Mesendoderm (in vitro differentiated cells): ENCODE data around the gene YIF1B. TPM values are rescaled to one million over a fixed set of nuclear protein-coding genes. Genes with fewer than 3 reads are reported as not detected.
"Not testable (repeated sequence)": the region's sequence is repeated elsewhere in the genome, so short reads cannot be mapped to it uniquely, and the experiment has no call there.

ENCODE experiments used
- DNase-seq: peaks from one replicate; pipeline ENCODE4 v3.0.0; 2013
- H2AK5ac ChIP-seq: 2 replicates; pipeline ENCODE4 v1.6.1; 2013; ENCODE audit warnings: low read length, inconsistent platforms
- H2BK120ac ChIP-seq: 2 replicates; pipeline ENCODE4 v1.6.1; 2013; ENCODE audit warnings: low read depth, mild to moderate bottlenecking, low read length, moderate library complexity, mixed read lengths
- H2BK15ac ChIP-seq: replicated peaks from 2 replicates; pipeline ENCODE4 v1.6.1; 2013; ENCODE audit warnings: low read depth, mild to moderate bottlenecking, moderate library complexity
- H2BK5ac ChIP-seq: 2 replicates; pipeline ENCODE4 v1.6.1; 2013; ENCODE audit warnings: low read length, inconsistent platforms
- H3K18ac ChIP-seq: 2 replicates; pipeline ENCODE4 v1.6.1; 2013; ENCODE audit warnings: mild to moderate bottlenecking, low read length, mixed read lengths
- H3K23ac ChIP-seq: one replicate; pipeline ENCODE4 v1.6.1; 2013; ENCODE audit warnings: low read length
- H3K27ac ChIP-seq: 2 replicates; pipeline ENCODE4 v1.5.1; 2013; ENCODE audit warnings: low read depth, mild to moderate bottlenecking, inconsistent platforms, low read length, moderate library complexity
- H3K27me3 ChIP-seq: 2 replicates; pipeline ENCODE4 v1.6.1; 2013; ENCODE audit warnings: low read length, control low read depth, mild to moderate bottlenecking, inconsistent platforms; ENCODE audit not compliant: insufficient read depth, poor library complexity
- H3K36me3 ChIP-seq: 2 replicates; pipeline ENCODE4 v1.6.1; 2013; ENCODE audit warnings: low read length, inconsistent platforms; ENCODE audit not compliant: control insufficient read depth, insufficient read depth
- H3K4ac ChIP-seq: one replicate; pipeline ENCODE4 v1.6.1; 2013; ENCODE audit warnings: low read depth, mild to moderate bottlenecking, low read length, moderate library complexity
- H3K4me1 ChIP-seq: 2 replicates; pipeline ENCODE4 v1.6.1; 2013; ENCODE audit warnings: low read depth, low read length, inconsistent platforms; ENCODE audit not compliant: control insufficient read depth
- H3K4me2 ChIP-seq: 2 replicates; pipeline ENCODE4 v1.6.1; 2013; ENCODE audit warnings: low read length
- H3K4me3 ChIP-seq: 2 replicates; pipeline ENCODE4 v1.5.1; 2013; ENCODE audit warnings: mild to moderate bottlenecking, low read length
- H3K56ac ChIP-seq: one replicate; pipeline ENCODE4 v1.6.1; 2013; ENCODE audit warnings: low read length
- H3K79me1 ChIP-seq: 2 replicates; pipeline ENCODE4 v1.6.1; 2013; ENCODE audit warnings: low read length, inconsistent platforms
- H3K79me2 ChIP-seq: 2 replicates; pipeline ENCODE4 v1.6.1; 2013; ENCODE audit warnings: mild to moderate bottlenecking, low read length; ENCODE audit not compliant: control insufficient read depth, insufficient read depth
- H3K9ac ChIP-seq: 2 replicates; pipeline ENCODE4 v1.6.1; 2013; ENCODE audit warnings: low read length, inconsistent platforms
- H4K5ac ChIP-seq: one replicate; pipeline ENCODE4 v1.6.1; 2013; ENCODE audit warnings: low read length
- H4K8ac ChIP-seq: one replicate; pipeline ENCODE4 v1.6.1; 2013; ENCODE audit warnings: low read depth, mild to moderate bottlenecking, control low read depth, low read length, moderate library complexity
- WGBS: extraction: QIAGEN DNeasy Blood & Tissue Kit; methylation state at CpG from one replicate; pipeline ENCODE4 v1.1.7; 2013; ENCODE audit warnings: low lambda C conversion rate, missing lambda C conversion rate; ENCODE audit not compliant: insufficient coverage; ENCODE audit errors: extremely low coverage; 5-methylcytosine and 5-hydroxymethylcytosine counted together
- polyA plus RNA-seq, 2 experiments: library from polyadenylated mRNA; stranded (reverse); fragments of 200-250 nt; gene quantifications; one replicate each; pipeline ENCODE4 v1.2.3, GENCODE V29; 2013

The YIF1B gene, protein sequence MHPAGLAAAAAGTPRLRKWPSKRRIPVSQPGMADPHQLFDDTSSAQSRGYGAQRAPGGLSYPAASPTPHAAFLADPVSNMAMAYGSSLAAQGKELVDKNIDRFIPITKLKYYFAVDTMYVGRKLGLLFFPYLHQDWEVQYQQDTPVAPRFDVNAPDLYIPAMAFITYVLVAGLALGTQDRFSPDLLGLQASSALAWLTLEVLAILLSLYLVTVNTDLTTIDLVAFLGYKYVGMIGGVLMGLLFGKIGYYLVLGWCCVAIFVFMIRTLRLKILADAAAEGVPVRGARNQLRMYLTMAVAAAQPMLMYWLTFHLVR
- polyA plus RNA-seq (2013, experiment 1 of 2): 47.5 TPM
- 49.6 TPM for polyA plus RNA-seq (2013, experiment 2 of 2)

DNA sequence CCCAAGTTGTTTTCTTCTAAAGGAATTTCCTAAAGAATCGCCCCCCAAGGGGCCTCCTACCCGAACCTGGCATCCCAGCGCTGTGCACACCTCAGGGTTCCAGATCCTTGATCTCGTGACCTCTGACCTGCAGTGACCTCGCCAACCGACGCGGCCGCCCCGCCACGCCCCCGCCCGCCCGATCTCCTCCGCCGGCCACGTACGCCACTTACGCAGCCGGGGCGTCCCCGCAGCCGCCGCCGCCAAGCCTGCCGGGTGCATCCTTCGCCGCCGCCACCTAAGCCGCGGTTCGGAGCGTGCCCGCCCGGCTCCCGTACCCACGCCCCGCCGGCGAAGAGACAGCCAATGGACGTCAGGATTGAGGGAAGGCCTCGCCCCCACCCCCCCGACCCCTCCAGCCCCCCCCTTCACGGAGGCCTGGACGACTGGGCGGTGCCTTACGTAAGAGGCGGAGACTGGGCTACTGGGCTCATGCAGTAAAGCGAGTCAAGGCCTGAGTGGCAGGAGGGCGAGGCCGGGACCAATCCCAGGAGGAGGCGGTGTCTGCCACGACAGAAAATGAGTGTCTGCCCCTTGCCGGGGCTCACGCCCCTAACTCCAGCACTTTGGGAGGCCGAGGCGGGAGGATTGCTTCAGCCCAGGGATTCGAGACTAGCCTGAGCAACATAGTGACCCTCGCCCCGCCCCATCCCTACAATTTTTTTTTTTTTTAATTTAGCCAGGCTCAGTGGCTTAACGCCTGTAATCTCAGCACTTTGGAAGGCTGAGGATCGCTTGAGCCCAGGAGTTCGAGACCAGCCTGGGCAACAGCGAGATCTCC is at the start of gene YIF1B:
TSS of gene YIF1B (minus strand) at position 291 of the 820 bp plus-strand sequence. CDS start at position 261, 30 bp downstream.
- no peak within 1 kb of the TSS for H2BK15ac ChIP-seq
- DNase-seq: peak; percentile 99
- H3K36me3 ChIP-seq: no peaks in the 10 kb centered on the region
- no peak within 1 kb of the TSS for H3K4ac ChIP-seq
- H3K27ac ChIP-seq: peak within 1 kb of the TSS; percentile 27
- H3K4me1 ChIP-seq: no peaks in the 10 kb centered on the region
- H4K5ac ChIP-seq: no peak within 1 kb of the TSS
- no CpG with 5 or more reads among the region's 64 CpGs for WGBS
- H2AK5ac ChIP-seq: peak within 1 kb of the TSS; percentile 85
- peak within 1 kb of the TSS; percentile 30 for H2BK120ac ChIP-seq
- H3K79me1 ChIP-seq: peaks cover 7% of the 10 kb centered on the region
- H3K9ac ChIP-seq: peak within 1 kb of the TSS; percentile 96
- H3K4me2 ChIP-seq: peak within 1 kb of the TSS; percentile 96
- no peak within 1 kb of the TSS for H3K23ac ChIP-seq
- H3K4me3 ChIP-seq: peak within 1 kb of the TSS; percentile 92
- H3K18ac ChIP-seq: peak within 1 kb of the TSS; percentile 24
- H3K79me2 ChIP-seq: peaks cover 2% of the 10 kb centered on the region
- no peak within 1 kb of the TSS for H4K8ac ChIP-seq
- peak within 1 kb of the TSS; percentile 94 for H3K56ac ChIP-seq
- H2BK5ac ChIP-seq: no peak within 1 kb of the TSS
- no peaks in the 10 kb centered on the region for H3K27me3 ChIP-seq

DNA sequence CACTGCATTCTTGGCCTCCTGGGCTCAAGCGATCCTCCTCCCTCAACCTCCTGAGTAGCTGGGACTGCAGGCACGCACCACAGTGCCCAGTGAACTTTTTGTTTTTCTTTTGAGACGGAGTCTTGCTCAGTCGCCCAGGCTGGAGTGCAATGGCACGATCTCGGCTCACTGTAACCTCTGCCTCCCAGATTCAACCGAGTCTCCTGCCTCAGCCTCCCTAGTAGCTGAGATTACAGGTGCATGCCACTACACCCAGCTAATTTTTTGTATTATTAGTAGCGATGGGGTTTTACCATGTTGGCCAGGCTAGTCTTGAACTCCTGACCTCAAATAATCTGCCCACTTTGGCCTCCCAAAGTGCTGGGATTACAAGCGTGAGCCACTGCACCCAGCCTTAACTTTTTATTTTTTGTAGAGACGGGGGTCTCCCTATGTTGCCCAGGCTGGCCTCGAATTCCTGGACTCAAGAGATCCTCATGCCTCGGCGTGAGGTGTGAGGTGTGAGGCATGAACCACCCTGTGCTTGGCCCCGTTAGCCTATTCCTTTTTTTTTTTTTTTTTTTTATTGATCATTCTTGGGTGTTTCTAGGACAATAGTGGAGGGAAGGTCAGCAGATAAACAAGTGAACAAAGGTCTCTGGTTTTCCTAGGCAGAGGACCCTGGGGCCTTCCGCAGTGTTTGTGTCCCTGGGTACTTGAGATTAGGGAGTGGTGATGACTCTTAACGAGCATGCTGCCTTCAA is 47.4 kb upstream of the YIF1B start:
- not testable (repeated sequence) for H4K8ac ChIP-seq, H3K4me2 ChIP-seq, H3K9ac ChIP-seq, H3K23ac ChIP-seq, H2BK5ac ChIP-seq, H2AK5ac ChIP-seq, H3K36me3 ChIP-seq, H3K18ac ChIP-seq, H3K4ac ChIP-seq, H3K4me3 ChIP-seq, DNase-seq, H3K56ac ChIP-seq, H2BK15ac ChIP-seq, H3K79me1 ChIP-seq, H3K27me3 ChIP-seq, H2BK120ac ChIP-seq, H3K27ac ChIP-seq, H3K79me2 ChIP-seq, H3K4me1 ChIP-seq, H4K5ac ChIP-seq
- no CpG with 5 or more reads among the region's 16 CpGs for WGBS

DNA sequence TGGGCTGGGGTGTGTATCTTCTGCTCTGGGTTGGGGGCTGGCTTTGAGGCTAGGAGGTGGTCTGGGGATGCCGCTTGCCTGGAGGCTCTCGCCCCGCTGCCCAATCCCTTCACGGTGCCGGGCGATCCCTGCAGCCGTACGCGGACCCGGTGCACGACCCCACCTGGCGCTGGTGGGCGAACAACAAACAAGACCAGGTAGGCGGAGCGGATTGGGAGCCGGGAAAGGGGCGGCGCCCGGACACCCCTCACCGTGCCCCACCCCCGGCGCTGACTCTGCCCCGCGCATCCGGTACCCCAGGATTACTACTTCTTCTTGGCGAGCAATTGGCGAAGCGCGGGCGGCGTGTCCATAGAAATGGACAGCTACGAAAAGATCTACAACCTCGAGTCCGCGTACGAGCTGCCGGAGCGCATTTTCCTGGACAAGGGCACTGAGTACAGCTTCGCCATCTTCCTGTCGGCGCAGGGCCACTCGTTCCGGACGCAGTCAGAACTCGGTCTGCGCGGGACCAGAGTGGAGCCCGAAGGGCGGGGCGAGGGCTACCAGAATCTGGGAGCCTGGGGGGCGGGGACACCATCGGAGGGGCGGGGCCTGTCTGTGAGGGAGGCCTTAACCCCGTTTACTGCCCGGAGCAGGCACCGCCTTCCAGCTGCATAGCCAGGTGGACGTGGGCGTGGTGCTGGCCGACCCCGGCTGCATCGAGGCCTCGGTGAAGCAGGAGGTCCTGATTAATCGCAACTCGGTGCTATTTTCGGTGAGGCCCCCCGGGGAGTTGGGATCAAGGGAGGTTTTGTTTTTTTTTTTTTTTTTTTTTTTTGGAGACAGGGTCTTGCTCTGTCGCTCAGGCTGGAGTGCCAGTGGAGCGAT is 46.6 kb upstream of the YIF1B start:
- WGBS: no CpG with 5 or more reads among the region's 68 CpGs
- Histone ChIP-seq H3K4ac (no peak overlapping the region), H3K4me2 (peak overlapping the region; percentile 93), H3K79me1 (no peaks in the 10 kb centered on the region), H3K27me3 (peaks cover 7% of the 10 kb centered on the region), H3K56ac (peak overlapping the region; percentile 80), H4K8ac (no peak overlapping the region), H3K36me3 (no peaks in the 10 kb centered on the region), H3K4me3 (peak overlapping the region; percentile 53), H3K4me1 (no peaks in the 10 kb centered on the region), H2BK120ac (no peak overlapping the region), H3K9ac (peak overlapping the region; percentile 64), H3K18ac (no peak overlapping the region), H4K5ac (no peak overlapping the region), H3K27ac (peak overlapping the region; percentile 12), H3K23ac (no peak overlapping the region), H2BK15ac (no peak overlapping the region), H2BK5ac (no peak overlapping the region), H2AK5ac (no peak overlapping the region), H3K79me2 (no peaks in the 10 kb centered on the region)
- DNase-seq: peak; percentile 91

DNA sequence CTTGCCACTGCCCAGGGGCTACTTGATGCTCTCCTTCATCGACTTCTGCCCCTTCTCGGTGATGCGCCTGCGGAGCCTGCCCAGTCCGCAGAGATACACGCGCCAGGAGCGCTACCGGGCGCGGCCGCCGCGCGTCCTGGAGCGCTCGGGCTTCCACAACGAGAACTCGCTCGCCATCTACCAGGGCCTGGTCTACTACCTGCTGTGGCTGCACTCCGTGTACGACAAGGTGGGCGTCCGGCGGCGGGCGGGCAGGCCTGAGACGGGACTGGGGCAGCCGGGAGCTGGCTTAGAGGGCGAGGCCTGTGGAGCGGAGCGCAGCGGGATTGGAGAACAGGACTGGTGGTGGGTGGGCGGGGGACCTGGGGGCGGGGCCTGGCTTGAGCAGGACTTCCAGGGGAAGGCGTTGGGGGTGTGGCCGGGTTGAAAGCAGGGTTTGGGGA is 45.9 kb upstream of the YIF1B start:
- Histone ChIP-seq H3K36me3 (no peaks in the 10 kb centered on the region), H3K27ac (peak overlapping the region; percentile 12), H4K5ac (no peak overlapping the region), H3K4me3 (peak overlapping the region; percentile 53), H3K4me1 (no peaks in the 10 kb centered on the region), H3K9ac (peak overlapping the region; percentile 69), H2BK120ac (no peak overlapping the region), H3K18ac (no peak overlapping the region), H3K79me2 (no peaks in the 10 kb centered on the region), H4K8ac (no peak overlapping the region), H3K23ac (no peak overlapping the region), H2AK5ac (no peak overlapping the region), H2BK5ac (no peak overlapping the region), H3K27me3 (peaks cover 7% of the 10 kb centered on the region), H2BK15ac (no peak overlapping the region), H3K4ac (no peak overlapping the region), H3K56ac (peak overlapping the region; percentile 86), H3K4me2 (peak overlapping the region; percentile 93), H3K79me1 (no peaks in the 10 kb centered on the region)
- WGBS: no CpG with 5 or more reads among the region's 37 CpGs
- DNase-seq: peak; percentile 95
